ENCODE results near the gene ATXN1. TPM values are rescaled to one million over a fixed set of nuclear protein-coding genes. Genes with fewer than 3 reads are reported as not detected.

Gene ATXN1
- polyA plus RNA-seq, 2 of the 4 experiments (the other 2 are of a cell fraction), result 2.9 to 8.3 TPM

GRCh38 chr6:16804546-16805242 lies 43.4 kb upstream of the ATXN1 start:
- Histone ChIP-seq H3K4me3 (no peak overlapping the region), H3K4me1 (peaks cover 34% of the 10 kb centered on the region), H3K9me3 (no peaks in the 10 kb centered on the region), H3K4me2 (peak overlapping the region; percentile 22), H3K27ac (peak overlapping the region in 1 of 2 experiments; percentile 57; a peak in 2 of 6 replicates)
- ChIA-PET CTCF (interaction anchor here (0.6 to 2.4 kb wide), 4 partner anchors 15 to 401 kb away, joined by 3 to 8 read pairs (median 4); no protein-coding TSS in a partner anchor), POLR2A (no interaction called here)
- 63% methylated on average over 8 of the region's 8 CpGs for WGBS (ENCODE audit: missing lambda C conversion rate)
- no peak for DNase-seq (ENCODE audit: low read depth in 1 of 2, low spot score in 1 of 2)
- no peak for ATAC-seq
- FAIRE-seq, result no peak
- peak in 1 of 2 experiments; percentile 3; a peak in 1 of 4 replicates for TF ChIP-seq CEBPB (IDR thresholded peaks at IDR 0.05)
- TF ChIP-seq, protein P1, sequence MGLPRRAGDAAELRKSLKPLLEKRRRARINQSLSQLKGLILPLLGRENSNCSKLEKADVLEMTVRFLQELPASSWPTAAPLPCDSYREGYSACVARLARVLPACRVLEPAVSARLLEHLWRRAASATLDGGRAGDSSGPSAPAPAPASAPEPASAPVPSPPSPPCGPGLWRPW (IDR thresholded peaks at IDR 0.05), result no peak

DNA sequence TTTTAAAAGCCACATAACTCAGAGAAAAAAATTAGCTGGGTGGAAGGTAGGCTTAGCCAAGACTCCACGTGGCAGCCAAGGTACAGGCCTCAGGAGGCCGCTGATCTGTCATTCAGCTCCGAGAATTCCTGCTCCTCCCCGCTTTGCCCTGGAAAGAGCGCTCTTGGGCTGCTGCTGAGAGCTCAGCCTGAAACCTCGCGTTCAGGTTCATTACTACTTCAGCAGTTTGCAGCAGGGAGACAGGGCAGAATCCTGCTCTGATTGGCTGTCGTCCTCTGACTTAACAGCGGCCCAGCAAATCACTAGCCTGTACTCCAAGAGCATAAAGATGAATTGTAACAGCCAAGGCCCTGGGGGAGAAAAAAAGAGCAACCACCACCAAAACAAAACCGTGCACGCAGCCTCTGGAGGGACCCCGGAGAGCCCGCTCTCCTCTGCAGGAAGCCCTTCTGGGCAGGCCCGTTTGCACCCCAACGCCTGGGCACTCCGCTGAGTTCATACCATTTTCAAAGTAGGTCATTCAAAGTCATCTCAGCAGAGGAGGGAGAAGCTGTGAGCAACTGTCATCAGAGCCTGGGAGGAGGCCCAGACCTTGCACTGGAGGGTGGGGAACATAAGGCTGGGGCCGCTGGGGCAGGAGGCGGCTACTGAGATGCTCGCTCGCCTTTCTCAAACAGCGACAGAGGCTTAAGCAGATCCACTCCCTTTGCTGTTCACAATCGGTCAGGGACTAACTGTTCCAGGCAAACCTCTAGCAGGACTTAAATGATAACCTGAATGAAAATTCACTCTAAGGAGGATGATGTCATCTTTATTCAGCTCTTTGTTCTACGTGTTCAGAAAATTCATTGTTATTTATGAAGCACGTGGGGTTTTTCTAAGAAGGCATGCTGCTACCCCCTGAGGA lies 42.3 kb upstream of the ATXN1 start:
- DNase-seq (ENCODE audit: low read depth in 1 of 2, low spot score in 1 of 2) (no peak), ATAC-seq (no peak), FAIRE-seq (no peak)
- no peak overlapping the region for H3K4me3 ChIP-seq
- POLR2A ChIA-PET, result no interaction called here
- H3K9me3 ChIP-seq, result no peaks in the 10 kb centered on the region
- H3K27ac ChIP-seq, result peak overlapping the region in 1 of 2 experiments; percentile 28; a peak in 1 of 6 replicates
- TF ChIP-seq PHF8 (IDR thresholded peaks at IDR 0.05; ENCODE audit: borderline replicate concordance, low read depth) (no peak), HOXB13 (CRISPR knock-in tag; IDR thresholded peaks at IDR 0.05; ENCODE audit: low read depth) (no peak), MYC (IDR thresholded peaks at IDR 0.05; ENCODE audit: borderline replicate concordance, low read length) (no peak), SREBF2 (IDR thresholded peaks at IDR 0.05) (no peak), RARB (CRISPR knock-in tag; IDR thresholded peaks at IDR 0.05) (no peak), EHMT2 (IDR thresholded peaks at IDR 0.05; ENCODE audit: low read depth) (no peak), CBX2 (IDR thresholded peaks at IDR 0.05; ENCODE audit: borderline replicate concordance, low read depth) (no peak), HEYL (CRISPR knock-in tag; IDR thresholded peaks at IDR 0.05) (no peak)
- TF ChIP-seq, protein P2, sequence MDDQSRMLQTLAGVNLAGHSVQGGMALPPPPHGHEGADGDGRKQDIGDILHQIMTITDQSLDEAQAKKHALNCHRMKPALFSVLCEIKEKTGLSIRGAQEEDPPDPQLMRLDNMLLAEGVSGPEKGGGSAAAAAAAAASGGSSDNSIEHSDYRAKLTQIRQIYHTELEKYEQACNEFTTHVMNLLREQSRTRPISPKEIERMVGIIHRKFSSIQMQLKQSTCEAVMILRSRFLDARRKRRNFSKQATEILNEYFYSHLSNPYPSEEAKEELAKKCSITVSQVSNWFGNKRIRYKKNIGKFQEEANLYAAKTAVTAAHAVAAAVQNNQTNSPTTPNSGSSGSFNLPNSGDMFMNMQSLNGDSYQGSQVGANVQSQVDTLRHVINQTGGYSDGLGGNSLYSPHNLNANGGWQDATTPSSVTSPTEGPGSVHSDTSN (IDR thresholded peaks at IDR 0.05), result no peak
- TF ChIP-seq, protein P3, sequence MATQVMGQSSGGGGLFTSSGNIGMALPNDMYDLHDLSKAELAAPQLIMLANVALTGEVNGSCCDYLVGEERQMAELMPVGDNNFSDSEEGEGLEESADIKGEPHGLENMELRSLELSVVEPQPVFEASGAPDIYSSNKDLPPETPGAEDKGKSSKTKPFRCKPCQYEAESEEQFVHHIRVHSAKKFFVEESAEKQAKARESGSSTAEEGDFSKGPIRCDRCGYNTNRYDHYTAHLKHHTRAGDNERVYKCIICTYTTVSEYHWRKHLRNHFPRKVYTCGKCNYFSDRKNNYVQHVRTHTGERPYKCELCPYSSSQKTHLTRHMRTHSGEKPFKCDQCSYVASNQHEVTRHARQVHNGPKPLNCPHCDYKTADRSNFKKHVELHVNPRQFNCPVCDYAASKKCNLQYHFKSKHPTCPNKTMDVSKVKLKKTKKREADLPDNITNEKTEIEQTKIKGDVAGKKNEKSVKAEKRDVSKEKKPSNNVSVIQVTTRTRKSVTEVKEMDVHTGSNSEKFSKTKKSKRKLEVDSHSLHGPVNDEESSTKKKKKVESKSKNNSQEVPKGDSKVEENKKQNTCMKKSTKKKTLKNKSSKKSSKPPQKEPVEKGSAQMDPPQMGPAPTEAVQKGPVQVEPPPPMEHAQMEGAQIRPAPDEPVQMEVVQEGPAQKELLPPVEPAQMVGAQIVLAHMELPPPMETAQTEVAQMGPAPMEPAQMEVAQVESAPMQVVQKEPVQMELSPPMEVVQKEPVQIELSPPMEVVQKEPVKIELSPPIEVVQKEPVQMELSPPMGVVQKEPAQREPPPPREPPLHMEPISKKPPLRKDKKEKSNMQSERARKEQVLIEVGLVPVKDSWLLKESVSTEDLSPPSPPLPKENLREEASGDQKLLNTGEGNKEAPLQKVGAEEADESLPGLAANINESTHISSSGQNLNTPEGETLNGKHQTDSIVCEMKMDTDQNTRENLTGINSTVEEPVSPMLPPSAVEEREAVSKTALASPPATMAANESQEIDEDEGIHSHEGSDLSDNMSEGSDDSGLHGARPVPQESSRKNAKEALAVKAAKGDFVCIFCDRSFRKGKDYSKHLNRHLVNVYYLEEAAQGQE (IDR thresholded peaks at IDR 0.05), result no peak
- no peak overlapping the region for H3K4me2 ChIP-seq
- WGBS (ENCODE audit: missing lambda C conversion rate), result 90% methylated on average over 15 of the region's 24 CpGs
- CTCF ChIA-PET, result interaction anchor here (0.9 to 2.4 kb wide), 2 partner anchors 40 to 161 kb away, joined by 3 to 8 read pairs; no protein-coding TSS in a partner anchor
- peaks cover 43% of the 10 kb centered on the region for H3K4me1 ChIP-seq

DNA sequence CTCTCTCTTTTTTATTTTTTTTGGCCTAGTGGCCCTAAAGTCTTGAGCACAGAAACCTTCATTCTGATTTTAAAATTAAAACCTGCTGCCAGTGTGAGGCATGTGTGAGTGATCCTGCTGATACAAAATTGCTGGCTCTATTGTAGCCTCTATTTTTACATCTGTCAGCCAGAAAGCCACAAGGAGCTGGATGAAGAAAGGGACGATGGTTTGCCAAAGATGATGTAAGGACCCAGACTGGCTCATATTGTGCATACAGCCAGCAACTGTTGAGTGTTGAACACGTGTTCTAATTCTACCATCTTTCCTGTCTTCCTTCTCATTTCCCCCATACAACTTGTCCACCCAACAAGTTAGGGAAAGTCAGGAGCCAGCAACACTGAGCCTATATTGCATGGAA lies 40.8 kb upstream of the ATXN1 start:
- TF ChIP-seq FOSB (CRISPR knock-in tag; IDR thresholded peaks at IDR 0.05), result no peak
- no peak for TF ChIP-seq ESRRA (IDR thresholded peaks at IDR 0.05; ENCODE audit: borderline replicate concordance, low read length)
- TF ChIP-seq, protein P3 (IDR thresholded peaks at IDR 0.05), result no peak
- TF ChIP-seq POLR2A (IDR thresholded peaks at IDR 0.05; ENCODE audit: low read length), result no peak
- no peak for TF ChIP-seq JUN (IDR thresholded peaks at IDR 0.05)
- TF ChIP-seq KDM1A (IDR thresholded peaks at IDR 0.05; ENCODE audit: low read depth), result no peak
- no peak for TF ChIP-seq EHF (CRISPR knock-in tag; IDR thresholded peaks at IDR 0.05)
- TF ChIP-seq BHLHE40 (IDR thresholded peaks at IDR 0.05; ENCODE audit: low read depth, low read length), result no peak
- CTCF ChIA-PET, result no interaction called here
- POLR2A ChIA-PET, result no interaction called here
- Histone ChIP-seq H3K9me3 (no peaks in the 10 kb centered on the region), H3K4me2 (no peak overlapping the region), H3K4me1 (peaks cover 43% of the 10 kb centered on the region), H3K27ac (peak overlapping the region in 1 of 2 experiments; percentile 75; a peak in 1 of 6 replicates), H3K4me3 (no peak overlapping the region)
- DNase-seq (ENCODE audit: low read depth in 1 of 2, low spot score in 1 of 2), result no peak
- FAIRE-seq, result no peak
- WGBS (ENCODE audit: missing lambda C conversion rate), result 96% methylated on average over 2 of the region's 2 CpGs
- no peak for ATAC-seq
